GM12864 (cell line): Measurements from ENCODE around the gene TOPORS.
"Not testable (repeated sequence)": the region's sequence is repeated elsewhere in the genome, so short reads cannot be mapped to it uniquely, and the experiment has no call there.

Experiments used
- DNase-seq: peaks from one replicate; pipeline ENCODE4 v3.0.0-alpha.2; 2011; ENCODE audit warnings: low read depth
- H3K4me3 ChIP-seq: 2 replicates; pipeline ENCODE4 v1.5.1; 2011; ENCODE audit warnings: mild to moderate bottlenecking, low read depth, low read length, control low read depth
- TF ChIP-seq, protein P1 (sequence below): IDR thresholded peaks from 2 replicates; pipeline ENCODE4 v1.5.1; 2011; ENCODE audit warnings: low read depth, mild to moderate bottlenecking, moderate library complexity, low read length, control low read depth, inconsistent platforms; ENCODE audit errors: missing control alignments

TOPORS gene

DNA sequence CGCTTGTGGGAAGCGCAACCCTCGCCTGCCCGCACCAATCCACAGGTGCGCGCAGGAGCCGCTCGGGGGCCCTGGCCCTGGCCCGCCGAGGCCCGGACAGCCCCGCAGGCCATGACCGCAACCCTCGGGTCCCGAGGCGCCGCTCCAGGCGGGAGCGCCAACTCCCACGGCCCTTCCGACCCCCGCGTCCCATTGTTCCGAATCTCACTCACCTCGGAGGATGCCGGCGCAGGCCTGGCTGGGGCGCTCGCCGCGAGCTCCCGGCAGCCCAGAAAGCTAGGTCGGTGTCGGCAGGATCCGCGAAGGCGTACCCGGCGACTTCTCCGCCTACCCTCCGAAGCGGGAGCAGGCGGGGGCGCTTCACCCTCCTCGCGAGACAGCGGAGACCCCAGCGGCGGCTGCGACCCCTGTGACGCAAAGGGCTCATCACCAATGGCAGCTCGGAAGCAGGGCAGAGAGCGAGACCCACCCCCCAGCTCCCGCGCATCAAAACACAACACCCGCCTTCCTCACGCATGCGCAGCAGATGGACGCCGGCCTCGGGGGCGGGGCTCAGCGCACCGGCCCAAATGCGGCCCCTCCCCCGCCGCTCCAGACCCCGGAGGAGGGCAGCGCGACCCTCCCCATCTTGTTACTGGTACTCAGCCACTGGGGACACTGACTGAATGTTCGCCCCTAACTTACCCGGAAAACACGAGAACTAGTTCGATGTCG, 1.7 kb downstream of the TOPORS start:
- peak; percentile 69 for DNase-seq
- TF ChIP-seq, protein P1, sequence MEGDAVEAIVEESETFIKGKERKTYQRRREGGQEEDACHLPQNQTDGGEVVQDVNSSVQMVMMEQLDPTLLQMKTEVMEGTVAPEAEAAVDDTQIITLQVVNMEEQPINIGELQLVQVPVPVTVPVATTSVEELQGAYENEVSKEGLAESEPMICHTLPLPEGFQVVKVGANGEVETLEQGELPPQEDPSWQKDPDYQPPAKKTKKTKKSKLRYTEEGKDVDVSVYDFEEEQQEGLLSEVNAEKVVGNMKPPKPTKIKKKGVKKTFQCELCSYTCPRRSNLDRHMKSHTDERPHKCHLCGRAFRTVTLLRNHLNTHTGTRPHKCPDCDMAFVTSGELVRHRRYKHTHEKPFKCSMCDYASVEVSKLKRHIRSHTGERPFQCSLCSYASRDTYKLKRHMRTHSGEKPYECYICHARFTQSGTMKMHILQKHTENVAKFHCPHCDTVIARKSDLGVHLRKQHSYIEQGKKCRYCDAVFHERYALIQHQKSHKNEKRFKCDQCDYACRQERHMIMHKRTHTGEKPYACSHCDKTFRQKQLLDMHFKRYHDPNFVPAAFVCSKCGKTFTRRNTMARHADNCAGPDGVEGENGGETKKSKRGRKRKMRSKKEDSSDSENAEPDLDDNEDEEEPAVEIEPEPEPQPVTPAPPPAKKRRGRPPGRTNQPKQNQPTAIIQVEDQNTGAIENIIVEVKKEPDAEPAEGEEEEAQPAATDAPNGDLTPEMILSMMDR: no peak
- H3K4me3 ChIP-seq: peak overlapping the region; percentile 70

DNA sequence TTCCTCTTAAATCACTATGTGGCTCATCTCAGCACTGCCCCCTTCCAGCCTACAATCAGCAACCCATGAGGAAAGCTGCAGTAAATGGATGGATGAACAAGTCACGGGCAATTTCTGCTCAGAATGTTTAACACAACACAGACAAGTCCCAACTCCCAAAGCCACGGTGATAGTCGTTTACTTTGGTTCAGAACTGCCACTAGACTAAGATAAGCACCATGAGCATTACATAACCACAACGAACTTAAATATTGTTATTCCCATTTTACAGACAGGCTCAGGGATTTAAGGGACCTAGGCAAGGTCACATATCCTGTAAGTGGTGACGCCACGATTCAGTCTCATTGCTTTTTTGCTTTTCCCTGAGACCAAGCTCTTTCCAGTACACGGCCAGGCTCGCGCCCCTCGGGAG, 2.2 kb downstream of the TOPORS start:
- peak overlapping the region; percentile 70 for H3K4me3 ChIP-seq
- TF ChIP-seq, protein P1: no peak
- DNase-seq: no peak

DNA sequence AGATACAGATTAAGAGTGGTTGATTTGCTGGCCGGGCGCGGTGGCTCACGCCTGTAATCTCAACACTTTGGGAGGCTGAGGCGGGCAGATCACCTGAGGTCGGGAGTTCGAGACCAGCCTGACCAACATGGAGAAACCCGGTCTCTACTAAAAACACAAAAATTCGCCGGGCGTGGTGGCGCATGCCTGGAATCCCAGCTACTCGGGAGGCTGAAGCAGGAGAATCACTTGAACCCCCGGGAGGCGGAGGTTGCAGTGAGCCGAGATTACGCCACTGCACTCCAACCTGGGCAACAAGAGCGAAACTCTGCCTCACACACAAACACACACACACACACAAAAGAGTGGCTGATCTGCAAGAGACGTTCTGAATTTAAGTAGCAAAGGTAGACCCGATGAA, 4.2 kb downstream of the TOPORS start:
- not testable (repeated sequence) for DNase-seq, H3K4me3 ChIP-seq

DNA sequence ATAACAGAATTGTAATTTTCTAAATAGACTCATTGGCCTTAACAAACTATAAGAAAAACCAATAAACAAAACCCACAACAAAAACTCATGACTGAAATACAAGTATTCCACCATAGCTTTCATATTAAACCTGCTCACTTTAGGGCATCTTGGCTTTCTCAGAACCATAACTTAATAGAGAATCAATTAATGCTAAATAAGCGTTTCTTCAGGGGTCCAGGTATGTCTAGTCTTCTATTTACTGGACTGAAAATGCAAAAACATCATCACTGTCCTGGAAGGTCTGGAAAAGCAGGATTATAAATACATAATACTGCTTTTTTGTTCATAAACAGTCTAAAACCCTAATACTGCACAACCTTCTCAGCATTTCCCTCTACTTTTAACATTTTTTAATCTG, 6.5 kb downstream of the TOPORS start:
- TF ChIP-seq, protein P1: no peak
- no peak overlapping the region for H3K4me3 ChIP-seq
- no peak for DNase-seq

DNA sequence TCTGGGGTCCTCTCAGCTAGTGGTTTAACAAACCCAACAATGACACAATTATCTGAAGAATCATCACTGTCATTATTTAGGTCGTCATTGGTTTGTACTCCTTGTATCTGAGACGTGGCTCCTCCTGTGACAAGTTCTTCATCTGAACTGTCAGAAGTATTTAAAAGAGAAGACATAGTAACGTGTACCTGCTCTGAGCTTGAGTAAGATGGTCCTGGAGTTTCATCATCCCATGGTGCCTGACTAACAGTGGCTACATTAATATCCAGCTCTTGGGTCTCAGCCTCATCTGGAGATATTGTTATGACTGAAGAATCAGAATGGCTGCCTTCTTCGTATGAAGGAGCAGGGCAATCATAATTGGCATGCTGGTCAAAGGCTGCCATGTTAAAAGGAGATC, 9.3 kb downstream of the TOPORS start:
- no peak overlapping the region for H3K4me3 ChIP-seq
- TF ChIP-seq, protein P1: no peak
- DNase-seq: no peak

DNA sequence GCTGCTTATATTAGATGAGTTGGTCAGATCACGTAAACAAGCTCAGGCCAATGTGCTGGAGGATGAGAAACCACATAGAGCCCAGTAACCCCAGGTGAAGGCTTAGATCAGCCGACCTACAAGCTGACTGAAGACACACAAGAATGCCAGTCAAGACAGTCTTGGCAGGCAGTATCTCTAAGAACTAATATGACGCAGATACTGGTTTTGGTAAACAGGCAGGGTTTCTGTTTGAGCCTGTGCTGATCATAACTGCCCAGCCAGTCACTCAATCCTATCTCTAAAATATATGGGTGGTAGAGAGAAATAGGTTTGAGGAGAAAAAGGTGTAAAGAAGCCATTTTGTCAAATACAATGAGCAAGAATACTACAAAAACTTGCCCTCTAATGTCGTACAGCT, 18.6 kb downstream of the TOPORS start:
- DNase-seq: no peak
- TF ChIP-seq, protein P1: no peak
- no peak overlapping the region for H3K4me3 ChIP-seq

DNA sequence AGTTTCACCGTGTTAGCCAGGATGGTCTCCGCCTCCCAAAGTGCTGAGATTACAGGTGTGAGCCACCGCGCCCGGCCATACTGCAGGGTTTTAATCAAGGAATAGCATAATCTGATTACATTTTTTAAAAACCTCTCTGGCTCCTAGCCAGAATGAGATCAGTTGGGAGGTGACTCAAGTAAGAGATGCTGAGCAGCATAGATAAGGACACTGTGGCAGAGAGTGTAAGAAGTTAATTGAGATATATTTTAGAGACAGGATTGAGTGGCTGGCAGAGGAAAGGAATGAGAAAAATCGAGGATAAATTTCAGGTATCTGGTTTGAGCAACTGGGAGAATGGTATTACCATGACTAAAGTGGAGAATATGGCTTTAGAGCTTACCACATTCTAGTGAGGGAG, 19.1 kb downstream of the TOPORS start:
- DNase-seq: no peak

More for the DNA sequence above, 19.1 kb downstream of the TOPORS start:
- TF ChIP-seq, protein P1: no peak
- H3K4me3 ChIP-seq: no peak overlapping the region
